Cardiac fibroblast (primary cell): ENCODE measurements around the gene MCM10.
"Not testable (repeated sequence)": the region's sequence is repeated elsewhere in the genome, so short reads cannot be mapped to it uniquely, and the experiment has no call there.

Source experiments
- DNase-seq, 2 donors: peaks; one replicate each; pipeline versions ENCODE4 v3.0.0 to v3.0.0-alpha.2; 2010; ENCODE audit warnings: low read depth in 2 of 2
- H3K4me3 ChIP-seq, 2 donors: replicated peaks in 1 of 2; 1 replicate in 1 of 2; 2 replicates in 1 of 2; pipeline ENCODE4 v1.5.1; 2011; ENCODE audit warnings: low read depth in 2 of 2, low read length in 2 of 2, mild to moderate bottlenecking in 2 of 2, moderate library complexity in 1 of 2
- TF ChIP-seq, protein P1 (sequence below): IDR thresholded peaks from one replicate; pipeline ENCODE4 v1.5.1; 2011; ENCODE audit warnings: low read depth, mild to moderate bottlenecking, low read length, inconsistent platforms

MCM10 gene

GRCh38 chr10:13224210-13224995 lies 63.0 kb downstream of the MCM10 start:
- H3K4me3 ChIP-seq: no peak overlapping the region
- TF ChIP-seq, protein P1, sequence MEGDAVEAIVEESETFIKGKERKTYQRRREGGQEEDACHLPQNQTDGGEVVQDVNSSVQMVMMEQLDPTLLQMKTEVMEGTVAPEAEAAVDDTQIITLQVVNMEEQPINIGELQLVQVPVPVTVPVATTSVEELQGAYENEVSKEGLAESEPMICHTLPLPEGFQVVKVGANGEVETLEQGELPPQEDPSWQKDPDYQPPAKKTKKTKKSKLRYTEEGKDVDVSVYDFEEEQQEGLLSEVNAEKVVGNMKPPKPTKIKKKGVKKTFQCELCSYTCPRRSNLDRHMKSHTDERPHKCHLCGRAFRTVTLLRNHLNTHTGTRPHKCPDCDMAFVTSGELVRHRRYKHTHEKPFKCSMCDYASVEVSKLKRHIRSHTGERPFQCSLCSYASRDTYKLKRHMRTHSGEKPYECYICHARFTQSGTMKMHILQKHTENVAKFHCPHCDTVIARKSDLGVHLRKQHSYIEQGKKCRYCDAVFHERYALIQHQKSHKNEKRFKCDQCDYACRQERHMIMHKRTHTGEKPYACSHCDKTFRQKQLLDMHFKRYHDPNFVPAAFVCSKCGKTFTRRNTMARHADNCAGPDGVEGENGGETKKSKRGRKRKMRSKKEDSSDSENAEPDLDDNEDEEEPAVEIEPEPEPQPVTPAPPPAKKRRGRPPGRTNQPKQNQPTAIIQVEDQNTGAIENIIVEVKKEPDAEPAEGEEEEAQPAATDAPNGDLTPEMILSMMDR: no peak
- DNase-seq: no peak

- no peak for DNase-seq
- no peak overlapping the region for H3K4me3 ChIP-seq
- TF ChIP-seq, protein P1: no peak
These were observed 64.2 kb downstream of the MCM10 start for GRCh38 chr10:13225601-13226000.

GRCh38 chr10:13227031-13227430 lies 65.7 kb downstream of the MCM10 start:
- TF ChIP-seq, protein P1: no peak
- DNase-seq: no peak
- H3K4me3 ChIP-seq: no peak overlapping the region

DNA sequence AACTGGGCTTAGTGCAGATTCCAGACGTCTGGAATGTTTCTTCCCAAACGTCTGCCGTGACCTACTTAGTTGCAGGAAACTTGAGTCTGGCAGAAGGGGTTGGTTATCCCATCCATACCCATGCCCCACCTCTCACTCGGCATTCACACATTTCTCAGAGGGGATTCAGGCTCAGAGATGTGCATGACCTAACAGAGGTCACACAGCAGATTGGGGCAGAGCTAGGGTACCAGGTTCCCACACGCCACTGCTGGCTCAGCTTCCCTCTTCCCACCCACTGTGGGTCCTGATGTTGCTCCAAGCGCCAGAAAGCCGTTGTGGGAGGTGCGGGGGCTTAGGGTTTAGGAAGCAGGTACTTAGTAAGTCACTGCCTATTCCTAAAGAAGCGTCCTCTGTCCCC lies 69.8 kb downstream of the MCM10 start:
- H3K4me3 ChIP-seq: no peak overlapping the region
- DNase-seq: no peak
- TF ChIP-seq, protein P1: no peak

GRCh38 chr10:13231808-13232207 lies 70.5 kb downstream of the MCM10 start:
- TF ChIP-seq, protein P1: no peak
- H3K4me3 ChIP-seq: no peak overlapping the region
- no peak for DNase-seq

GRCh38 chr10:13233358-13233757 lies 72.0 kb downstream of the MCM10 start:
- DNase-seq: no peak
- no peak overlapping the region for H3K4me3 ChIP-seq
- TF ChIP-seq, protein P1: no peak

GRCh38 chr10:13234172-13234571 lies 72.8 kb downstream of the MCM10 start, which contains the start of gene UCMA:
UCMA (minus strand) TSS chr10:13234374; CDS start chr10:13234258, 116 bp downstream.
- no peak within 1 kb of the TSS for H3K4me3 ChIP-seq
- no peak for DNase-seq
- TF ChIP-seq, protein P1: no peak

DNA sequence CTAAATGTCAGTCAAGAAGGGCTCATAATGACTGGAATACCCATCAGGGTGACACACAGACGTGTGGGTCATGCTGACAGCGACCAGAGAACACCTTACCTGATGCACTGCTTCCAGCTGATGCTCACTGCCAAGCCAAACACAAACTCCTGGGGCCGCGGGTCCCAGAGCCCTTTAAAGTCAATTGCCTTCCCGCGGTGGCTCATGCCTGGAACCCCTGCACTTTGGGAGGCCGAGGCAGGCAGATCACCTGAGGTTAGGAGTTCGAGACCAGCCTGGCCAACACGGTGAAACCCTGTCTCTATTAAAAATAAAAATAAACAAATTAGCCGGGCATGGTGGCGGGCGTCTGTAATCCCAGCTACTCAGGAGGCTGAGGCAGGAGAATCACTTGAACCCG lies 73.4 kb downstream of the MCM10 start:
- DNase-seq, H3K4me3 ChIP-seq: not testable (repeated sequence)
